ENCODE data around the gene HIP1. TPM values are rescaled to one million over a fixed set of nuclear protein-coding genes. Genes with fewer than 3 reads are reported as not detected.
"Not testable (repeated sequence)": the region's sequence is repeated elsewhere in the genome, so short reads cannot be mapped to it uniquely, and the experiment has no call there.

HIP1 gene
- total RNA-seq, 1 donor from 2014 or later, result 14.0 TPM

GRCh38 chr7:75762350-75762917, 23.7 kb upstream of the HIP1 start:
- H2AFZ ChIP-seq (ENCODE audit: low read depth, low read length), result no peak overlapping the region
- peaks cover 4% of the 10 kb centered on the region for H3K9me3 Mint-ChIP-seq (ENCODE audit: unreplicated experiment)
- DNase-seq (ENCODE audit: low read depth) (peak; percentile 48), FAIRE-seq (no peak)
- no peaks in the 10 kb centered on the region for H3K27me3 Mint-ChIP-seq (ENCODE audit: low read depth, unreplicated experiment)
- no peaks in the 10 kb centered on the region for H4K20me1 ChIP-seq (ENCODE audit: insufficient read depth, low read length)
- no peak overlapping the region for H3K4me3 ChIP-seq (ENCODE audit: insufficient read depth, low read depth, low read length)
- no peak overlapping the region for H3K4me3 Mint-ChIP-seq (ENCODE audit: unreplicated experiment)
- H3K4me1 Mint-ChIP-seq (ENCODE audit: low read depth, unreplicated experiment), result no peaks in the 10 kb centered on the region
- H3K36me3 Mint-ChIP-seq (ENCODE audit: low read depth, unreplicated experiment), result no peaks in the 10 kb centered on the region
- H3K27me3 ChIP-seq (ENCODE audit: insufficient read depth, low read length), result no peaks in the 10 kb centered on the region
- H3K9ac ChIP-seq (ENCODE audit: low read length), result no peak overlapping the region
- H3K36me3 ChIP-seq (ENCODE audit: insufficient read depth, low read length), result no peaks in the 10 kb centered on the region
- H3K79me2 ChIP-seq (ENCODE audit: insufficient read depth, low read length), result no peaks in the 10 kb centered on the region
- H3K27ac ChIP-seq (ENCODE audit: low read depth, low read length), result no peak overlapping the region
- no peak overlapping the region for H3K4me2 ChIP-seq (ENCODE audit: low read length)
- no peaks in the 10 kb centered on the region for H3K4me1 ChIP-seq (ENCODE audit: insufficient read depth, low read length)
- H3K9me3 ChIP-seq (ENCODE audit: insufficient read depth, low read depth, low read length), result no peaks in the 10 kb centered on the region
- H3K27ac Mint-ChIP-seq (ENCODE audit: unreplicated experiment), result no peak overlapping the region
- TF ChIP-seq EZH2 (IDR thresholded peaks at IDR 0.05; ENCODE audit: insufficient read depth, low read length) (no peak), CTCF (IDR thresholded peaks at IDR 0.05; ENCODE audit: insufficient read depth, low read depth, low read length) (peak; percentile 85)

GRCh38 chr7:75761801-75762200, 23.1 kb upstream of the HIP1 start:
- not testable (repeated sequence) for H3K4me1 Mint-ChIP-seq (ENCODE audit: low read depth, unreplicated experiment); H3K4me3 Mint-ChIP-seq (ENCODE audit: unreplicated experiment); H3K27me3 Mint-ChIP-seq (ENCODE audit: low read depth, unreplicated experiment); H3K36me3 Mint-ChIP-seq (ENCODE audit: low read depth, unreplicated experiment); H3K4me2 ChIP-seq (ENCODE audit: low read length); H3K36me3 ChIP-seq (ENCODE audit: insufficient read depth, low read length); H4K20me1 ChIP-seq (ENCODE audit: insufficient read depth, low read length); FAIRE-seq; H3K27ac Mint-ChIP-seq (ENCODE audit: unreplicated experiment); H3K79me2 ChIP-seq (ENCODE audit: insufficient read depth, low read length); H3K4me1 ChIP-seq (ENCODE audit: insufficient read depth, low read length); DNase-seq (ENCODE audit: low read depth); H3K9me3 Mint-ChIP-seq (ENCODE audit: unreplicated experiment); H3K9me3 ChIP-seq (ENCODE audit: insufficient read depth, low read depth, low read length); H3K27me3 ChIP-seq (ENCODE audit: insufficient read depth, low read length); H2AFZ ChIP-seq (ENCODE audit: low read depth, low read length); H3K4me3 ChIP-seq (ENCODE audit: insufficient read depth, low read depth, low read length); H3K27ac ChIP-seq (ENCODE audit: low read depth, low read length); H3K9ac ChIP-seq (ENCODE audit: low read length)

- H3K4me3 ChIP-seq (ENCODE audit: insufficient read depth, low read depth, low read length), result no peak overlapping the region
- no peaks in the 10 kb centered on the region for H3K27me3 ChIP-seq (ENCODE audit: insufficient read depth, low read length)
- H3K36me3 Mint-ChIP-seq (ENCODE audit: low read depth, unreplicated experiment), result no peaks in the 10 kb centered on the region
- no peak for DNase-seq (ENCODE audit: low read depth)
- no peaks in the 10 kb centered on the region for H3K79me2 ChIP-seq (ENCODE audit: insufficient read depth, low read length)
- H3K4me1 Mint-ChIP-seq (ENCODE audit: low read depth, unreplicated experiment), result no peaks in the 10 kb centered on the region
- no peak overlapping the region for H2AFZ ChIP-seq (ENCODE audit: low read depth, low read length)
- no peak overlapping the region for H3K4me3 Mint-ChIP-seq (ENCODE audit: unreplicated experiment)
- no peak for TF ChIP-seq CTCF (IDR thresholded peaks at IDR 0.05; ENCODE audit: insufficient read depth, low read depth, low read length)
- TF ChIP-seq EZH2 (IDR thresholded peaks at IDR 0.05; ENCODE audit: insufficient read depth, low read length), result no peak
- FAIRE-seq, result no peak
- no peaks in the 10 kb centered on the region for H3K27me3 Mint-ChIP-seq (ENCODE audit: low read depth, unreplicated experiment)
- no peaks in the 10 kb centered on the region for H4K20me1 ChIP-seq (ENCODE audit: insufficient read depth, low read length)
- no peaks in the 10 kb centered on the region for H3K36me3 ChIP-seq (ENCODE audit: insufficient read depth, low read length)
- H3K9me3 Mint-ChIP-seq (ENCODE audit: unreplicated experiment), result peaks cover 4% of the 10 kb centered on the region
- H3K27ac Mint-ChIP-seq (ENCODE audit: unreplicated experiment), result no peak overlapping the region
- no peaks in the 10 kb centered on the region for H3K9me3 ChIP-seq (ENCODE audit: insufficient read depth, low read depth, low read length)
- H3K4me1 ChIP-seq (ENCODE audit: insufficient read depth, low read length), result no peaks in the 10 kb centered on the region
- H3K4me2 ChIP-seq (ENCODE audit: low read length), result no peak overlapping the region
- no peak overlapping the region for H3K27ac ChIP-seq (ENCODE audit: low read depth, low read length)
- no peak overlapping the region for H3K9ac ChIP-seq (ENCODE audit: low read length)
Observed at GRCh38 chr7:75758491-75758890, 19.8 kb upstream of the HIP1 start.

All from astrocyte (in vitro differentiated cells and primary cell).